Measurements from ENCODE around the gene SYNDIG1L. TPM values are rescaled to one million over a fixed set of nuclear protein-coding genes. Genes with fewer than 3 reads are reported as not detected.

Gene SYNDIG1L
- not detected for total RNA-seq

GRCh38 chr14:74426202-74426582 is at the start of gene SYNDIG1L:
Gene SYNDIG1L, minus strand, starts transcription at chr14:74426210. Its CDS starts 16,466 bp downstream, at chr14:74409744.
- Mint-ChIP-seq H3K4me3 (no peak within 1 kb of the TSS), H3K27ac (no peak within 1 kb of the TSS), H3K4me1 (peaks cover 2% of the 10 kb centered on the region), H3K9me3 (ENCODE audit: low read depth) (no peaks in the 10 kb centered on the region), H3K36me3 (ENCODE audit: low read depth) (no peaks in the 10 kb centered on the region), H3K27me3 (peaks cover 42% of the 10 kb centered on the region)
- ChIA-PET POLR2A (no interaction called here), CTCF (no interaction called here)
- ATAC-seq (no peak), DNase-seq (no peak)
- intact Hi-C loops (cut with DNase I, micrococcal nuclease) = loop anchor here in 1 of 2 experiments (2.0 kb wide), 1 partner anchor 67 kb away; the partner anchor contains the start of genes ISCA2 and NPC2

GRCh38 chr14:74475678-74476077 is 49.7 kb upstream of the SYNDIG1L start:
- ATAC-seq (no peak), DNase-seq (no peak)
- Mint-ChIP-seq H3K36me3 (ENCODE audit: low read depth) (peaks cover 9% of the 10 kb centered on the region), H3K9me3 (ENCODE audit: low read depth) (no peaks in the 10 kb centered on the region), H3K4me1 (no peaks in the 10 kb centered on the region), H3K4me3 (no peak overlapping the region), H3K27me3 (no peaks in the 10 kb centered on the region), H3K27ac (no peak overlapping the region)
- POLR2A ChIA-PET = no interaction called here
- intact Hi-C loops (cut with DNase I, micrococcal nuclease) = no loop called here
- CTCF ChIA-PET = interaction anchor here (0.5 to 0.8 kb wide), 2 partner anchors 78 to 162 kb away, joined by 3 read pairs; no protein-coding TSS in a partner anchor

- no peaks in the 10 kb centered on the region for H3K4me1 Mint-ChIP-seq
- H3K27ac Mint-ChIP-seq = no peak overlapping the region
- no peak overlapping the region for H3K4me3 Mint-ChIP-seq
- intact Hi-C loops (cut with DNase I, micrococcal nuclease) = no loop called here
- ChIA-PET CTCF (interaction anchor here (0.5 kb wide), 1 partner anchor 77 kb away, joined by 3 read pairs; no protein-coding TSS in a partner anchor), POLR2A (no interaction called here)
- no peak for DNase-seq
- H3K27me3 Mint-ChIP-seq = no peaks in the 10 kb centered on the region
- no peaks in the 10 kb centered on the region for H3K9me3 Mint-ChIP-seq (ENCODE audit: low read depth)
- peaks cover 5% of the 10 kb centered on the region for H3K36me3 Mint-ChIP-seq (ENCODE audit: low read depth)
- no peak for ATAC-seq
Observed at GRCh38 chr14:74474376-74474775, 48.4 kb upstream of the SYNDIG1L start.

GRCh38 chr14:74472601-74473000 is 46.6 kb upstream of the SYNDIG1L start:
- ChIA-PET CTCF (no interaction called here), POLR2A (no interaction called here)
- no peak for ATAC-seq
- DNase-seq = no peak
- Mint-ChIP-seq H3K27ac (no peak overlapping the region), H3K9me3 (ENCODE audit: low read depth) (no peaks in the 10 kb centered on the region), H3K27me3 (no peaks in the 10 kb centered on the region), H3K36me3 (ENCODE audit: low read depth) (peaks cover 2% of the 10 kb centered on the region), H3K4me1 (no peaks in the 10 kb centered on the region), H3K4me3 (no peak overlapping the region)
- intact Hi-C loops (cut with DNase I, micrococcal nuclease) = no loop called here

- H3K4me3 Mint-ChIP-seq = no peak overlapping the region
- no peaks in the 10 kb centered on the region for H3K9me3 Mint-ChIP-seq (ENCODE audit: low read depth)
- intact Hi-C loops (cut with DNase I, micrococcal nuclease) = no loop called here
- ATAC-seq (no peak), DNase-seq (no peak)
- H3K27me3 Mint-ChIP-seq = no peaks in the 10 kb centered on the region
- CTCF ChIA-PET = no interaction called here
- POLR2A ChIA-PET = no interaction called here
- no peak overlapping the region for H3K27ac Mint-ChIP-seq
- H3K36me3 Mint-ChIP-seq (ENCODE audit: low read depth) = no peaks in the 10 kb centered on the region
- H3K4me1 Mint-ChIP-seq = no peaks in the 10 kb centered on the region
Observed at GRCh38 chr14:74469548-74470518, 43.8 kb upstream of the SYNDIG1L start.

GRCh38 chr14:74468513-74468912 is 42.5 kb upstream of the SYNDIG1L start:
- ATAC-seq (no peak), DNase-seq (no peak)
- no peaks in the 10 kb centered on the region for H3K27me3 Mint-ChIP-seq
- no peak overlapping the region for H3K27ac Mint-ChIP-seq
- H3K9me3 Mint-ChIP-seq (ENCODE audit: low read depth) = no peaks in the 10 kb centered on the region
- H3K4me3 Mint-ChIP-seq = no peak overlapping the region
- intact Hi-C loops (cut with DNase I, micrococcal nuclease) = no loop called here
- POLR2A ChIA-PET = no interaction called here
- no peaks in the 10 kb centered on the region for H3K4me1 Mint-ChIP-seq
- no peaks in the 10 kb centered on the region for H3K36me3 Mint-ChIP-seq (ENCODE audit: low read depth)
- CTCF ChIA-PET = interaction anchor here (0.7 kb wide), 1 partner anchor 16 kb away, joined by 3 read pairs; no protein-coding TSS in a partner anchor

GRCh38 chr14:74465335-74465734 is 39.3 kb upstream of the SYNDIG1L start:
- Mint-ChIP-seq H3K36me3 (ENCODE audit: low read depth) (no peaks in the 10 kb centered on the region), H3K27ac (no peak overlapping the region), H3K27me3 (peaks cover 5% of the 10 kb centered on the region), H3K4me3 (no peak overlapping the region), H3K9me3 (ENCODE audit: low read depth) (no peaks in the 10 kb centered on the region), H3K4me1 (no peaks in the 10 kb centered on the region)
- DNase-seq = no peak
- ChIA-PET CTCF (no interaction called here), POLR2A (no interaction called here)
- ATAC-seq = no peak
- intact Hi-C loops (cut with DNase I, micrococcal nuclease) = no loop called here

GRCh38 chr14:74464785-74465184 is 38.8 kb upstream of the SYNDIG1L start:
- peaks cover 10% of the 10 kb centered on the region for H3K27me3 Mint-ChIP-seq
- CTCF ChIA-PET = no interaction called here
- POLR2A ChIA-PET = no interaction called here

GRCh38 chr14:74463697-74464096 is 37.7 kb upstream of the SYNDIG1L start:
- no peaks in the 10 kb centered on the region for H3K36me3 Mint-ChIP-seq (ENCODE audit: low read depth)

More at GRCh38 chr14:74464785-74465184, 38.8 kb upstream of the SYNDIG1L start:
- intact Hi-C loops (cut with DNase I, micrococcal nuclease) = no loop called here
- H3K9me3 Mint-ChIP-seq (ENCODE audit: low read depth) = no peaks in the 10 kb centered on the region
- H3K27ac Mint-ChIP-seq = no peak overlapping the region
- ATAC-seq (no peak), DNase-seq (no peak)
- H3K4me3 Mint-ChIP-seq = no peak overlapping the region
- no peaks in the 10 kb centered on the region for H3K4me1 Mint-ChIP-seq
- H3K36me3 Mint-ChIP-seq (ENCODE audit: low read depth) = no peaks in the 10 kb centered on the region

GRCh38 chr14:74462993-74463392 is 37.0 kb upstream of the SYNDIG1L start:
- DNase-seq = no peak
- Mint-ChIP-seq H3K36me3 (ENCODE audit: low read depth) (no peaks in the 10 kb centered on the region), H3K4me3 (no peak overlapping the region), H3K27me3 (peaks cover 10% of the 10 kb centered on the region), H3K9me3 (ENCODE audit: low read depth) (no peaks in the 10 kb centered on the region), H3K4me1 (no peaks in the 10 kb centered on the region), H3K27ac (no peak overlapping the region)
- POLR2A ChIA-PET = no interaction called here
- ATAC-seq = no peak
- CTCF ChIA-PET = no interaction called here
- intact Hi-C loops (cut with DNase I, micrococcal nuclease) = no loop called here

More at GRCh38 chr14:74463697-74464096, 37.7 kb upstream of the SYNDIG1L start:
- no peak for DNase-seq
- Mint-ChIP-seq H3K27ac (no peak overlapping the region), H3K4me3 (no peak overlapping the region), H3K27me3 (peaks cover 10% of the 10 kb centered on the region), H3K9me3 (ENCODE audit: low read depth) (no peaks in the 10 kb centered on the region), H3K4me1 (no peaks in the 10 kb centered on the region)
- CTCF ChIA-PET = no interaction called here
- intact Hi-C loops (cut with DNase I, micrococcal nuclease) = no loop called here
- POLR2A ChIA-PET = no interaction called here
- no peak for ATAC-seq

- Mint-ChIP-seq H3K27ac (no peak overlapping the region), H3K4me3 (no peak overlapping the region), H3K9me3 (ENCODE audit: low read depth) (no peaks in the 10 kb centered on the region), H3K4me1 (no peaks in the 10 kb centered on the region), H3K27me3 (peaks cover 13% of the 10 kb centered on the region), H3K36me3 (ENCODE audit: low read depth) (no peaks in the 10 kb centered on the region)
- ATAC-seq = no peak
- no peak for DNase-seq
- POLR2A ChIA-PET = no interaction called here
- intact Hi-C loops (cut with DNase I, micrococcal nuclease) = no loop called here
- CTCF ChIA-PET = interaction anchor here (0.6 to 1.4 kb wide), 3 partner anchors 12 to 1474 kb away, joined by 3 to 5 read pairs (median 3); no protein-coding TSS in a partner anchor
Observed at GRCh38 chr14:74459976-74460375, 34.0 kb upstream of the SYNDIG1L start.

Measured in activated CD4-positive, alpha-beta T cell treated with anti-CD3 and anti-CD28 coated beads for 36 hours (primary cell).